ENCODE measurements around the gene PNMT. TPM values are rescaled to one million over a fixed set of nuclear protein-coding genes. Genes with fewer than 3 reads are reported as not detected.

PNMT gene
- total RNA-seq, 3 donors from 2014 or later: 0.23 to 2.0 (median 1.5) TPM

- intact Hi-C loops (cut with DNase I, micrococcal nuclease): loop anchor here in 1 of 2 donors (10.0 kb wide), 1 partner anchor 132 kb away; no protein-coding TSS in a partner anchor
- no peak for TF ChIP-seq CTCF (IDR thresholded peaks at IDR 0.05)
- Histone ChIP-seq H3K4me1 (ENCODE audit: low read depth) (peaks cover 41% of the 10 kb centered on the region), H3K9me3 (no peaks in the 10 kb centered on the region), H3K4me3 (no peak overlapping the region), H3K36me3 (ENCODE audit: low read depth) (no peaks in the 10 kb centered on the region)
- ATAC-seq (no peak), DNase-seq (no peak)
These were observed 45.8 kb upstream of the PNMT start for GRCh38 chr17:39622380-39623006.

GRCh38 chr17:39623356-39623950 lies 44.8 kb upstream of the PNMT start:
- peak; percentile 93 for TF ChIP-seq CTCF (IDR thresholded peaks at IDR 0.05)
- intact Hi-C loops (cut with DNase I, micrococcal nuclease): loop anchor here in 1 of 2 donors (10.0 kb wide), 1 partner anchor 131 kb away; no protein-coding TSS in a partner anchor
- Histone ChIP-seq H3K9me3 (no peaks in the 10 kb centered on the region), H3K36me3 (ENCODE audit: low read depth) (no peaks in the 10 kb centered on the region), H3K4me1 (ENCODE audit: low read depth) (peaks cover 40% of the 10 kb centered on the region), H3K4me3 (no peak overlapping the region)
- ATAC-seq (peak; percentile 63), DNase-seq (peak; percentile 92 to 96 (median 96))

- no peak for DNase-seq
- peaks cover 31% of the 10 kb centered on the region for H3K4me1 ChIP-seq (ENCODE audit: low read depth)
- no peaks in the 10 kb centered on the region for H3K9me3 ChIP-seq
- intact Hi-C loops (cut with DNase I, micrococcal nuclease): loop anchor here in 1 of 2 donors (10.0 kb wide), 1 partner anchor 130 kb away; no protein-coding TSS in a partner anchor
- no peak for TF ChIP-seq CTCF (IDR thresholded peaks at IDR 0.05)
- no peak overlapping the region for H3K4me3 ChIP-seq
- no peak for ATAC-seq
- no peaks in the 10 kb centered on the region for H3K36me3 ChIP-seq (ENCODE audit: low read depth)
These were observed 43.9 kb upstream of the PNMT start for GRCh38 chr17:39624313-39624712.

GRCh38 chr17:39625198-39625785 lies 43.0 kb upstream of the PNMT start:
- H3K4me1 ChIP-seq (ENCODE audit: low read depth): peaks cover 26% of the 10 kb centered on the region
- intact Hi-C loops (cut with DNase I, micrococcal nuclease): loop anchor here in 1 of 2 donors (10.0 kb wide), 1 partner anchor 130 kb away; no protein-coding TSS in a partner anchor
- no peaks in the 10 kb centered on the region for H3K9me3 ChIP-seq
- no peak overlapping the region for H3K4me3 ChIP-seq
- no peaks in the 10 kb centered on the region for H3K36me3 ChIP-seq (ENCODE audit: low read depth)
- ATAC-seq (no peak), DNase-seq (peak in 2 of 3 donors; percentile 69 to 71)
- no peak for TF ChIP-seq CTCF (IDR thresholded peaks at IDR 0.05)

GRCh38 chr17:39626171-39627046 lies 41.8 kb upstream of the PNMT start, which contains the start of gene PPP1R1B:
PPP1R1B (plus strand) TSS chr17:39626952; CDS start chr17:39627393, 441 bp downstream.
- Histone ChIP-seq H3K4me3 (peak within 1 kb of the TSS; percentile 47), H3K4me1 (ENCODE audit: low read depth) (peaks cover 28% of the 10 kb centered on the region), H3K9me3 (no peaks in the 10 kb centered on the region), H3K36me3 (ENCODE audit: low read depth) (no peaks in the 10 kb centered on the region)
- intact Hi-C loops (cut with DNase I, micrococcal nuclease): loop anchor here in 1 of 2 donors (10.0 kb wide), 1 partner anchor 128 kb away; no protein-coding TSS in a partner anchor
- peak; percentile 3 for ATAC-seq
- DNase-seq: peak in 2 of 3 donors; percentile 64 to 75
- TF ChIP-seq CTCF (IDR thresholded peaks at IDR 0.05): no peak
